ENCODE results near the gene ARL9. TPM values are rescaled to one million over a fixed set of nuclear protein-coding genes. Genes with fewer than 3 reads are reported as not detected.
A peak's percentile ranks its signal among the peaks of the same experiment; 100 is the strongest.

The ARL9 gene
- polyA plus RNA-seq, 4 donors, result 0.41 to 1.3 (median 1.0) TPM

GRCh38 chr4:56531149-56531770 lies 25.7 kb downstream of the ARL9 start:
- DNase-seq (ENCODE audit: low read depth in 4 of 4, low spot score in 3 of 4), result no peak

GRCh38 chr4:56531823-56532222 lies 26.2 kb downstream of the ARL9 start:
- no peak for DNase-seq (ENCODE audit: low read depth in 4 of 4, low spot score in 3 of 4)

GRCh38 chr4:56532239-56532638 lies 26.6 kb downstream of the ARL9 start:
- no peak for DNase-seq (ENCODE audit: low read depth in 4 of 4, low spot score in 3 of 4)

- DNase-seq (ENCODE audit: low read depth in 4 of 4, low spot score in 3 of 4), result no peak
Observed at GRCh38 chr4:56535915-56536314, 30.3 kb downstream of the ARL9 start.

- no peak for DNase-seq (ENCODE audit: low read depth in 4 of 4, low spot score in 3 of 4)
Observed at GRCh38 chr4:56537147-56537546, 31.6 kb downstream of the ARL9 start.

- DNase-seq (ENCODE audit: low read depth in 4 of 4, low spot score in 3 of 4), result no peak
Observed at GRCh38 chr4:56540826-56541225, 35.2 kb downstream of the ARL9 start.

- peak; percentile 55 to 73 (median 70) for DNase-seq (ENCODE audit: low read depth in 4 of 4, low spot score in 3 of 4)
Observed at GRCh38 chr4:56544573-56545131, 39.1 kb downstream of the ARL9 start.

- DNase-seq (ENCODE audit: low read depth in 4 of 4, low spot score in 3 of 4), result no peak
Observed at GRCh38 chr4:56550642-56551041, 45.1 kb downstream of the ARL9 start.

GRCh38 chr4:56551516-56551915 lies 45.9 kb downstream of the ARL9 start:
- no peak for DNase-seq (ENCODE audit: low read depth in 4 of 4, low spot score in 3 of 4)

- DNase-seq (ENCODE audit: low read depth in 4 of 4, low spot score in 3 of 4), result no peak
Observed at GRCh38 chr4:56552273-56552672, 46.7 kb downstream of the ARL9 start.

GRCh38 chr4:56570041-56570440 lies 64.5 kb downstream of the ARL9 start:
- no peak for DNase-seq (ENCODE audit: low read depth in 4 of 4, low spot score in 3 of 4)

Other genes with a start within 250 kb of the ARL9 start
- gene AASDH, start 118.3 kb upstream of the ARL9 start, polyA plus RNA-seq (ENCODE audit: insufficient read length in 4 of 4), result 10 to 100 TPM; 22.3 to 26.2 (median 24.6) TPM
- gene PPAT, start 70.2 kb upstream of the ARL9 start, polyA plus RNA-seq (ENCODE audit: insufficient read length in 4 of 4), result 10 to 100 TPM; 19.8 to 31.7 (median 26.6) TPM
- 100 to 1,000 TPM in 3 of 4 donors, 10 to 100 TPM in 1; 66.2 to 145 (median 115) TPM for gene PAICS, start 69.5 kb upstream of the ARL9 start, polyA plus RNA-seq (ENCODE audit: insufficient read length in 4 of 4)
- 100 to 1,000 TPM; 112 to 148 (median 119) TPM for gene SRP72, start 38.2 kb upstream of the ARL9 start, polyA plus RNA-seq (ENCODE audit: insufficient read length in 4 of 4)
- 10 to 100 TPM in 3 of 4 donors, 1 to 10 TPM in 1; 2.9 to 21.3 (median 15.1) TPM for gene HOPX, start 175.5 kb downstream of the ARL9 start, polyA plus RNA-seq (ENCODE audit: insufficient read length in 4 of 4)